H1 (cell line): ENCODE data around the gene PPIL3. TPM values are rescaled to one million over a fixed set of nuclear protein-coding genes. Genes with fewer than 3 reads are reported as not detected.

Source experiments
- CTCF ChIA-PET: fragments of 300-600 bp; sonication (Branson Sonifier 250); formaldehyde crosslinking; loops from one replicate; lab custom pipeline; 2021; ENCODE audit not compliant: partially characterized antibody; lab: Charles Lee
- POLR2A ChIA-PET: fragments of 300-600 bp; sonication (Branson Sonifier 250); formaldehyde crosslinking; loops from one replicate; lab custom pipeline; 2021; ENCODE audit warnings: inconsistent platforms; ENCODE audit not compliant: partially characterized antibody; lab: Charles Lee
- DNase-seq, 2 experiments: peaks; one replicate each; pipeline versions ENCODE4 v3.0.0 to v3.0.0-alpha.2; 2010 to 2022; ENCODE audit warnings: low spot score in 2 of 2, low read depth in 1 of 2, mixed read lengths in 1 of 2
- FAIRE-seq: peaks from 2 replicates; lab custom pipeline; 2011; peaks lifted over from hg19 to GRCh38; lab: Jason Lieb, UNC
- H2AFZ ChIP-seq: 2 replicates; pipeline ENCODE4 v1.8.1; 2012; ENCODE audit warnings: low read length, inconsistent platforms
- H2AK5ac ChIP-seq: 2 replicates; pipeline ENCODE4 v1.6.1; 2013; ENCODE audit warnings: low read depth, low read length
- H2BK120ac ChIP-seq: replicated peaks from 2 replicates; pipeline ENCODE3; 2013; ENCODE audit warnings: low read depth, low read length, inconsistent platforms
- H2BK12ac ChIP-seq: 2 replicates; pipeline ENCODE4 v1.6.1; 2013; ENCODE audit warnings: low read depth, low read length
- H2BK15ac ChIP-seq: 2 replicates; pipeline ENCODE4 v1.6.1; 2013; ENCODE audit warnings: low read length
- H2BK20ac ChIP-seq: 2 replicates; pipeline ENCODE4 v1.6.1; 2013; ENCODE audit warnings: low read length
- H2BK5ac ChIP-seq: 2 replicates; pipeline ENCODE4 v1.6.1; 2013; ENCODE audit warnings: low read depth, low read length
- H3K14ac ChIP-seq: 2 replicates; pipeline ENCODE4 v1.6.1; 2013; ENCODE audit warnings: inconsistent platforms; ENCODE audit not compliant: insufficient read length
- H3K18ac ChIP-seq: 2 replicates; pipeline ENCODE4 v1.6.1; 2013; ENCODE audit warnings: low read length; ENCODE audit errors: extremely low read depth
- H3K23ac ChIP-seq: 2 replicates; pipeline ENCODE4 v1.6.1; 2013; ENCODE audit warnings: inconsistent platforms; ENCODE audit not compliant: insufficient read length
- H3K23me2 ChIP-seq: 2 replicates; pipeline ENCODE4 v1.6.1; 2013; ENCODE audit warnings: low read depth, low read length
- H3K27ac ChIP-seq: 2 replicates; pipeline ENCODE4 v1.6.1; 2011; ENCODE audit warnings: low read depth, low read length, inconsistent platforms
- H3K27me3 ChIP-seq, 4 experiments: replicated peaks in 1 of 4; 1 replicate in 1 of 4; 2 replicates in 3 of 4; pipeline versions ENCODE4 v1.6.1 to v1.8.1; 2011 to 2013; ENCODE audit warnings: low read length in 3 of 4, mild to moderate bottlenecking in 3 of 4, inconsistent platforms in 2 of 4, mixed read lengths in 2 of 4, moderate library complexity in 1 of 4; ENCODE audit not compliant: control insufficient read depth in 3 of 4, insufficient read depth in 3 of 4; ENCODE audit errors: extremely low read depth in 1 of 4
- H3K36me3 ChIP-seq, 4 experiments: 2 replicates each; pipeline versions ENCODE4 v1.6.1 to v1.8.1; 2011 to 2013; ENCODE audit warnings: mild to moderate bottlenecking in 4 of 4, low read length in 3 of 4, moderate library complexity in 2 of 4, control low read depth in 1 of 4, inconsistent platforms in 1 of 4; ENCODE audit not compliant: insufficient read depth in 4 of 4, control insufficient read depth in 2 of 4
- H3K4ac ChIP-seq: replicated peaks from 2 replicates; pipeline ENCODE3; 2013; ENCODE audit warnings: low read length, low read depth, mixed read lengths, inconsistent platforms; ENCODE audit not compliant: insufficient read length
- H3K4me1 ChIP-seq, 4 experiments: replicated peaks in 1 of 4; 1 replicate in 1 of 4; 2 replicates in 3 of 4; pipeline versions ENCODE4 v1.6.1 to v1.8.1; 2011 to 2013; ENCODE audit warnings: low read length in 3 of 4, inconsistent platforms in 2 of 4, mixed read lengths in 1 of 4; ENCODE audit not compliant: insufficient read depth in 4 of 4, control insufficient read depth in 3 of 4
- H3K4me2 ChIP-seq, 2 experiments: 2 replicates each; pipeline versions ENCODE4 v1.6.1 to v1.8.1; 2011 to 2013; ENCODE audit warnings: low read depth in 2 of 2, low read length in 2 of 2, control low read depth in 1 of 2, inconsistent platforms in 1 of 2, mild to moderate bottlenecking in 1 of 2; ENCODE audit not compliant: insufficient read depth in 1 of 2
- H3K4me3 ChIP-seq, 4 experiments: fragments of 200-600, 300-600 bp in 1 of 4; sonication (generic), shearing (Covaris generic), sonication (Bioruptor Twin) in 1 of 4; 2 replicates each; pipeline versions ENCODE4 v1.5.1 to v1.8.1; 2011 to 2016; ENCODE audit warnings: low read length in 4 of 4, low read depth in 3 of 4, control low read depth in 2 of 4, inconsistent platforms in 2 of 4, mild to moderate bottlenecking in 2 of 4, mixed read lengths in 1 of 4, moderate library complexity in 1 of 4; ENCODE audit not compliant: insufficient read depth in 2 of 4; ENCODE audit errors: extremely low read depth in 1 of 4
- H3K56ac ChIP-seq: replicated peaks from 2 replicates; pipeline ENCODE3; 2013; ENCODE audit warnings: low read depth, mild to moderate bottlenecking, mixed read lengths, low read length, inconsistent platforms; ENCODE audit not compliant: insufficient read length
- H3K79me1 ChIP-seq: 2 replicates; pipeline ENCODE4 v1.6.1; 2013; ENCODE audit warnings: low read depth, low read length, control low read depth
- H3K79me2 ChIP-seq, 2 experiments: 2 replicates each; pipeline versions ENCODE4 v1.6.1 to v1.8.1; 2012 to 2013; ENCODE audit warnings: low read length in 2 of 2, mild to moderate bottlenecking in 2 of 2, inconsistent platforms in 1 of 2; ENCODE audit not compliant: insufficient read depth in 2 of 2, control insufficient read depth in 1 of 2
- H3K9ac ChIP-seq, 4 experiments: replicated peaks in 1 of 4; 1 replicate in 1 of 4; 2 replicates in 3 of 4; pipeline versions ENCODE4 v1.6.1 to v1.8.1; 2011 to 2013; ENCODE audit warnings: low read depth in 3 of 4, low read length in 3 of 4, control low read depth in 2 of 4, mild to moderate bottlenecking in 2 of 4, moderate library complexity in 2 of 4, inconsistent platforms in 1 of 4; ENCODE audit errors: extremely low read depth in 1 of 4
- H3K9me3 ChIP-seq, 2 experiments: 2 replicates each; pipeline versions ENCODE4 v1.6.1 to v1.8.1; 2012 to 2013; ENCODE audit warnings: mild to moderate bottlenecking in 2 of 2, moderate library complexity in 2 of 2, control low read depth in 1 of 2, inconsistent platforms in 1 of 2, low read depth in 1 of 2, low read length in 1 of 2, mixed read lengths in 1 of 2; ENCODE audit not compliant: insufficient read depth in 2 of 2
- H4K20me1 ChIP-seq, 2 experiments: replicated peaks in 1 of 2; 2 replicates each; pipeline versions ENCODE3 to v1.8.1; 2011 to 2013; ENCODE audit warnings: inconsistent platforms in 2 of 2, low read length in 2 of 2, mild to moderate bottlenecking in 1 of 2; ENCODE audit not compliant: insufficient read depth in 2 of 2, control insufficient read depth in 1 of 2
- H4K5ac ChIP-seq: 2 replicates; pipeline ENCODE4 v1.6.1; 2013; ENCODE audit warnings: low read length, low read depth, mixed read lengths, inconsistent platforms; ENCODE audit not compliant: insufficient read length
- H4K8ac ChIP-seq: 2 replicates; pipeline ENCODE4 v1.8.0; 2013; ENCODE audit warnings: mild to moderate bottlenecking, moderate library complexity, low read length, inconsistent platforms; ENCODE audit not compliant: insufficient read depth; ENCODE audit errors: extremely low read depth
- H4K91ac ChIP-seq: replicated peaks from 2 replicates; pipeline ENCODE3; 2013; ENCODE audit warnings: low read length, mixed read lengths, inconsistent platforms; ENCODE audit not compliant: insufficient read length
- BCL11A ChIP-seq, 2 experiments: IDR thresholded peaks; one replicate each; pipeline ENCODE4 v1.6.1; 2011; ENCODE audit warnings: low read depth in 2 of 2, low read length in 2 of 2, mild to moderate bottlenecking in 2 of 2
- WGBS, 2 experiments: shearing (Covaris generic) in 1 of 2; methylation state at CpG; one replicate each; pipeline versions ENCODE4 v1.1.6 to v1.1.7; 2013 to 2015; ENCODE audit warnings: low lambda C conversion rate in 2 of 2, mixed read lengths in 2 of 2, inconsistent platforms in 1 of 2, low coverage in 1 of 2, missing lambda C conversion rate in 1 of 2; ENCODE audit not compliant: insufficient replicate concordance in 2 of 2, insufficient coverage in 1 of 2, insufficient read length in 1 of 2; ENCODE audit errors: extremely low coverage in 1 of 2, missing lambda C conversion rate in 1 of 2; 5-methylcytosine and 5-hydroxymethylcytosine counted together
- polyA plus RNA-seq, 7 experiments: library from polyadenylated mRNA; depleted of rRNA in 3 of 7; stranded (reverse) in 5 of 7; unstranded in 2 of 7; fragments of >200 nt in 5 of 7; fragments of 200-250 nt in 2 of 7; gene quantifications; 1 replicate in 5 of 7; 2 replicates in 1 of 7; 4 replicates in 1 of 7; pipeline versions ENCODE4 v1.2.1 to v1.2.3, GENCODE V29; 2011 to 2013; ENCODE audit warnings: missing spikeins in 2 of 7, mixed read lengths in 2 of 7
- total RNA-seq: library from RNA; stranded (reverse); fragmentation: NEBNext Ultra II Directional; extraction: Animal tissue kit (Norgen Biotek cat#: 25700); gene quantifications from 2 replicates; pipeline ENCODE4 v1.2.1, GENCODE V29; 2021

The PPIL3 gene
- total and polyA plus RNA-seq, 2 of the 8 experiments (the other 6 are each of a cell fraction or from before 2014, with no cell fraction given) = 30.4 to 48.7 TPM

GRCh38 chr2:200930947-200931626, 42.2 kb upstream of the PPIL3 start:
- Histone ChIP-seq H3K23ac (no peak overlapping the region), H4K8ac (no peak overlapping the region), H2BK15ac (no peak overlapping the region), H2AFZ (no peak overlapping the region), H3K36me3 (peaks cover 6 to 66% (median 43%) of the 10 kb centered on the region in 4 experiments; a peak in 7 of 8 replicates), H2AK5ac (no peak overlapping the region), H4K5ac (no peak overlapping the region), H3K56ac (no peak overlapping the region), H4K91ac (no peak overlapping the region), H3K14ac (no peak overlapping the region), H3K9me3 (no peaks in the 10 kb centered on the region), H3K4me3 (no peak overlapping the region), H2BK5ac (no peak overlapping the region)
- no peak for TF ChIP-seq BCL11A (IDR thresholded peaks at IDR 0.05; ENCODE audit: low read depth in 2 of 2, low read length in 2 of 2)
- TF ChIP-seq, all 59 proteins: peak for 0
- no peaks in the 10 kb centered on the region for H3K23me2 ChIP-seq
- H2BK120ac ChIP-seq = no peak overlapping the region
- peaks cover 0 to 2% of the 10 kb centered on the region in 2 experiments for H4K20me1 ChIP-seq
- no peak overlapping the region for H3K27ac ChIP-seq
- H3K27me3 ChIP-seq = no peaks in the 10 kb centered on the region
- no peaks in the 10 kb centered on the region for H3K4me1 ChIP-seq
- no peak overlapping the region for H2BK20ac ChIP-seq
- H3K79me2 ChIP-seq = no peaks in the 10 kb centered on the region
- WGBS, 2 experiments = 94% methylated on average over 3 of the region's 3 CpGs; no CpG with 5 or more reads in 1 of the 2 experiments
- H3K4ac ChIP-seq = no peak overlapping the region
- POLR2A ChIA-PET = no interaction called here
- CTCF ChIA-PET = interaction anchor here (0.7 to 1.8 kb wide), 2 partner anchors 9 to 30 kb away, joined by 4 to 5 read pairs; no protein-coding TSS in a partner anchor
- H2BK12ac ChIP-seq = no peak overlapping the region
- no peaks in the 10 kb centered on the region for H3K79me1 ChIP-seq
- H3K9ac ChIP-seq = no peak overlapping the region
- H3K4me2 ChIP-seq = no peak overlapping the region
- FAIRE-seq = no peak
- H3K18ac ChIP-seq = no peak overlapping the region
- no peak for DNase-seq
